Activated CD4-positive, alpha-beta memory T cell treated with anti-CD3 and anti-CD28 coated beads, Interleukin-2, amount 10 ng/mL, durations not matched to agents 7 days and 5 days (primary cell): ENCODE measurements around the gene TSPAN3. TPM values are rescaled to one million over a fixed set of nuclear protein-coding genes. Genes with fewer than 3 reads are reported as not detected.

Source experiments
- CTCF ChIA-PET: fragments of 350-600 bp; sonication (Branson Sonifier 250); formaldehyde crosslinking; loops from one replicate; lab custom pipeline; 2021; ENCODE audit warnings: antibody characterized with exemption, inconsistent platforms; lab: Charles Lee
- POLR2A ChIA-PET: fragments of 350-600 bp; sonication (Branson Sonifier 250); formaldehyde crosslinking; loops from one replicate; lab custom pipeline; 2021; ENCODE audit warnings: antibody characterized with exemption; lab: Charles Lee
- DNase-seq: peaks from one replicate; pipeline ENCODE4 v3.0.0-alpha.2; 2020
- H3K27ac Mint-ChIP-seq: one replicate; pipeline ENCODE4 v1.8.0; 2021; ENCODE audit warnings: mild to moderate bottlenecking, mixed read lengths
- H3K27me3 Mint-ChIP-seq: one replicate; pipeline ENCODE4 v1.8.0; 2021; ENCODE audit warnings: mixed read lengths
- H3K36me3 Mint-ChIP-seq: one replicate; pipeline ENCODE4 v1.8.0; 2021; ENCODE audit warnings: low read depth, mixed read lengths
- H3K4me1 Mint-ChIP-seq: one replicate; pipeline ENCODE4 v1.8.0; 2021; ENCODE audit warnings: mixed read lengths
- H3K4me3 Mint-ChIP-seq: one replicate; pipeline ENCODE4 v1.8.0; 2021; ENCODE audit warnings: mild to moderate bottlenecking, mixed read lengths
- H3K9me3 Mint-ChIP-seq: one replicate; pipeline ENCODE4 v1.8.0; 2021; ENCODE audit warnings: mixed read lengths
- total RNA-seq, 2 experiments: library from RNA; stranded (reverse); gene quantifications; one replicate each; pipeline ENCODE4 v1.2.3, GENCODE V29; 2021

The TSPAN3 gene
- total RNA-seq, 2 experiments from 2014 or later: 12.4 to 13.9 TPM

- peak overlapping the region; percentile 57 for H3K4me3 Mint-ChIP-seq
- H3K9me3 Mint-ChIP-seq: no peaks in the 10 kb centered on the region
- ChIA-PET CTCF (interaction anchor here (1.0 to 1.9 kb wide), 10 partner anchors 8 to 80 kb away, joined by 3 to 16 read pairs (median 6); partner anchors contain the start of gene PSTPIP1), POLR2A (interaction anchor here (0.7 to 3.9 kb wide), 10 partner anchors 9 to 521 kb away, joined by 3 to 59 read pairs (median 5); partner anchors contain the start of gene PSTPIP1)
- DNase-seq: peak; percentile 73
- peaks cover 78% of the 10 kb centered on the region for H3K4me1 Mint-ChIP-seq
- H3K27me3 Mint-ChIP-seq: no peaks in the 10 kb centered on the region
- H3K27ac Mint-ChIP-seq: peak overlapping the region; percentile 99
- H3K36me3 Mint-ChIP-seq: peaks cover 82% of the 10 kb centered on the region
Observed at GRCh38 chr15:77021803-77022381, 49.0 kb downstream of the TSPAN3 start.

DNA sequence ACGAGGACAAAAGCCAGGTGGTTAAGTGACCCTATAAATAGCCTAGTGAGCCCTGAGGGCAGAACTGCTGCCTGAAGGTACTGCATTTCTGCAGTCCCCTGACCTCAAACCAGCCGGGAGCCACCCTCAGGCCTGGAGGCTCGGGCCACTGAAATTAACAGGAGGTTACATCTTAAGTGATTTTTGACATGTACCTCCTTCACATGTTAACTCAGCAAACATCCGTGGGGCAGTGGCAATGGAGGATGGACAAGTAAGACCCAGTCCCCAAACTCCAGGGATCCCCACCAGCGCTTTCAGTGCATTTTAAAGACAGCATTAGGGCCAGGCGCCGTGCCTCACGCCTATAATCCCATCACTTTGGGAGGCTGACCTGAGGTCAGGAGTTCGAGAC lies 49.8 kb downstream of the TSPAN3 start:
- POLR2A ChIA-PET: interaction anchor here (1.0 to 3.9 kb wide), 4 partner anchors 8 to 34 kb away, joined by 6 to 59 read pairs (median 28); partner anchors contain the start of gene PSTPIP1
- peaks cover 74% of the 10 kb centered on the region for H3K36me3 Mint-ChIP-seq
- no peak for DNase-seq

DNA sequence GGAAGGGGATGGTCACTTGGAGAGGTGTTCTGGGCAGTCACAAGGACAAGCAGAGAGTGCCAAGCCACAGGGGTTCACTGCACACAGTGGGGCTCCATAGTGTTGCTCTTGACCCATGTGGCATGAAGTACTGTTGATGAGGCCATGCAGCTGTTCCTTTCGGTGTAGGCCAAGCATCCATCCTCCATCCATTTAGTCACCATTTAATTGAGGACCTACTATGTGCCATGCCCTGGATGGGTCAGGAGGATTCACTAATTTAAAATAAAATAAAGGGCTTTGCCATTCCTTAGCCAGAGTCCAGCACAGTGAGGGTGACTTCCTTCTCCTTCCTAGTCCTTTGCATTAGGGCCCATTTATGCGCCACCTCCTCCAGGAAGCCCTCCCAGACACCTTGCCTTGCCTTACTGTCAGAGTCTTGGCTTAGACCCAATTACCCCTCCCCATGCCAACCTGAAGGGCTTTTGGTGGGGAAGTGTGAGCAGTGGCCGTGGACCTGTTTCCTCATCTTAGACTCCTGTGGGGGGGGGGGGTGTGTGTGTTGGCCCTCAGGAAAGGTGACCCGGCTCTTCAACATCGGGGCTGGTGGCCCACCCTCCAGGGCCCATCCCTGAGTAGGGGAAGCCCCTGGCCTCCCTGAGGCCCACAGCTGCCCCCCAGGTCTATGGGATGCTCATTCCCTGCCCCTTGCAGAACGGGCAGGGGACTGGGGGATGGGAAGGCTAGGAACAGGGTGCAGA lies 50.4 kb downstream of the TSPAN3 start:
- Mint-ChIP-seq H3K27me3 (no peaks in the 10 kb centered on the region), H3K27ac (peak overlapping the region; percentile 99), H3K4me1 (peaks cover 84% of the 10 kb centered on the region), H3K36me3 (peaks cover 69% of the 10 kb centered on the region), H3K4me3 (no peak overlapping the region), H3K9me3 (no peaks in the 10 kb centered on the region)
- POLR2A ChIA-PET: interaction anchor here (1.0 to 8.5 kb wide), 3 partner anchors 14 to 24 kb away, joined by 4 to 188 read pairs (median 59); partner anchors contain the start of gene PSTPIP1
- no peak for DNase-seq
- CTCF ChIA-PET: interaction anchor here (1.2 kb wide), 1 partner anchor 46 kb away, joined by 3 read pairs; no protein-coding TSS in a partner anchor

More for the DNA sequence above, 49.8 kb downstream of the TSPAN3 start:
- peaks cover 79% of the 10 kb centered on the region for H3K4me1 Mint-ChIP-seq
- H3K4me3 Mint-ChIP-seq: peak overlapping the region; percentile 57
- no peaks in the 10 kb centered on the region for H3K9me3 Mint-ChIP-seq
- H3K27me3 Mint-ChIP-seq: no peaks in the 10 kb centered on the region
- H3K27ac Mint-ChIP-seq: peak overlapping the region; percentile 99
- CTCF ChIA-PET: interaction anchor here (1.8 kb wide), 1 partner anchor 47 kb away, joined by 16 read pairs; no protein-coding TSS in a partner anchor

DNA sequence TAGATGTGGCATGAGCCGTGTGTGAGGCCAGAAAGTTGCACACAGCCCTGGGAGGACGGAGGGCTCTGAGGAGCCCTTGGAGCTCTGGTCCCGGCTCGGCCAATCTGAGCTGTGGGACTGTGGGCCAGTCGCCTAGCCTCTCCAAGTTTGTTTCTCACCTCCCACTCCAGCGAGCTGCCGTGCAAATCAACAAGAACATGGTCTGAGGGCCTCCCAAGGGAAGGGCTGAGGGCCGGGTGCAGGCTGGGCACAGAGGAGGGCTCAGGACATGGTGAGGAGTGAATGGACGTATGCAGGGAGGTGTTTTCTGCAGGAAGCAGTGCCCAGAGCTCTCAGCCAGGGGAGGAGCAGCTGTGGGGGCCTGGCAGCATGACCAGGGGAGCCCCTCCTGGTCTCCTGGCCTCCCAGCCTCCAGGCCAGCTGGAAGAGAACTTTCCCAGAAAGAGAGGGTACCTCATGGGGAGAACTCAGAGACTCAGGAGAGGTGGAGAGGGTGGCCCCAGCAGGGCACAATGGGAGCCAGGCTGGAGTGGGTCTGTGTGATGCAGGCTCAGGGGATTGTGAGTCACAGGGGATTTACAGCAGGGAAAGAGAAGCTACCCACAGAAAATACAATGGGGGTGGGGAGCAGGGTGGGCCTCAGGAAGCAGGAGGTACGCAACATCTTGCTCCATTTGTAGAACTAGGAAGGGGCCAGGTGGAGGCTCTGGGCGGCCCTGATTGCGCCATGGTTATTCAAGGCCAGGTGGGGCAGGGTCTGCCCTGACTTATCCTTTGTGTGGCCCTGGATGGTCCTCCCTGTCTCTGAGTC lies 51.2 kb downstream of the TSPAN3 start:
- H3K4me1 Mint-ChIP-seq: peaks cover 92% of the 10 kb centered on the region
- peaks cover 70% of the 10 kb centered on the region for H3K36me3 Mint-ChIP-seq
- H3K27ac Mint-ChIP-seq: peak overlapping the region; percentile 99
- H3K27me3 Mint-ChIP-seq: no peaks in the 10 kb centered on the region
- no peak for DNase-seq
- H3K4me3 Mint-ChIP-seq: no peak overlapping the region
- ChIA-PET CTCF (interaction anchor here (1.2 kb wide), 1 partner anchor 46 kb away, joined by 3 read pairs; no protein-coding TSS in a partner anchor), POLR2A (interaction anchor here (1.0 to 8.5 kb wide), 3 partner anchors 13 to 32 kb away, joined by 4 to 188 read pairs (median 4); partner anchors contain the start of gene PSTPIP1)
- no peaks in the 10 kb centered on the region for H3K9me3 Mint-ChIP-seq

DNA sequence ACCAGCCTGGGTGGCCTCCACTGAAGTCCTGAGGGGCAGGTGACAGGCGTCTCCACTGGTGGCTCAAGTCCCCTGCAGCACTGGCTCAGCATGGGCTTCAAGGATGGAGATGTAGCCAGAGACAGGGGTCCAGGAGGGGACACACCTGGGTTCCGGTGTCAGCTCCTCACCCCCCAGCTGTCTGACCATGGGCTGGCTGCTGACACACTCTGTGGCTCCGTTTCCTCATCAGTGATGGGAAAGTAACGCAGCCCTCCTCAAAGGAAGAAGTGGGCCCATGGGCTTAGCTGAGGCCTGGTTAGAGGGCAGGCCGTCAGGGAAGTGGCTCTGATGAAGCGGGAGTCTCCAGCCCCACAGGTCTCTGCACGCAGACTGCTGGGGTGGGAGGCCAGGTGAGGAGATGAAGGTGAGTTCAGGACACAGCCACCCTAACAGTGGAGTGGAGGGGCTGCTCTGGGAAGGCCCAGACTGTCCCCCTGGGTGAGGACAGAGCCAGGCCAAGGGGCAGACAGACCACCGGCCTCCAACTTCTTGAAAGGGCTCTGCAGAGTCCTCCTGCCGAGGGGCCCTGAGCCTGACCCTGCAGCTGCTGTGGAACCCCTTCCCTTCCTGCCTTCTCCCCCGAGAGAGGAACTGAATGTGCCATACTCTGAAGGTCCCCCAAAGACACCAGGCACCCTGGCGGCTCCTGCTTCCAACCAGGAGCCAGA lies 52.0 kb downstream of the TSPAN3 start:
- no peak overlapping the region for H3K4me3 Mint-ChIP-seq
- H3K9me3 Mint-ChIP-seq: no peaks in the 10 kb centered on the region
- H3K36me3 Mint-ChIP-seq: peaks cover 68% of the 10 kb centered on the region
- H3K27me3 Mint-ChIP-seq: no peaks in the 10 kb centered on the region
- no peak for DNase-seq
- ChIA-PET CTCF (interaction anchor here (1.2 kb wide), 1 partner anchor 45 kb away, joined by 3 read pairs; no protein-coding TSS in a partner anchor), POLR2A (interaction anchor here (1.3 to 8.5 kb wide), 2 partner anchors 22 to 31 kb away, joined by 4 to 188 read pairs; partner anchors contain the start of gene PSTPIP1)
- H3K4me1 Mint-ChIP-seq: peaks cover 95% of the 10 kb centered on the region
- peak overlapping the region; percentile 99 for H3K27ac Mint-ChIP-seq

DNA sequence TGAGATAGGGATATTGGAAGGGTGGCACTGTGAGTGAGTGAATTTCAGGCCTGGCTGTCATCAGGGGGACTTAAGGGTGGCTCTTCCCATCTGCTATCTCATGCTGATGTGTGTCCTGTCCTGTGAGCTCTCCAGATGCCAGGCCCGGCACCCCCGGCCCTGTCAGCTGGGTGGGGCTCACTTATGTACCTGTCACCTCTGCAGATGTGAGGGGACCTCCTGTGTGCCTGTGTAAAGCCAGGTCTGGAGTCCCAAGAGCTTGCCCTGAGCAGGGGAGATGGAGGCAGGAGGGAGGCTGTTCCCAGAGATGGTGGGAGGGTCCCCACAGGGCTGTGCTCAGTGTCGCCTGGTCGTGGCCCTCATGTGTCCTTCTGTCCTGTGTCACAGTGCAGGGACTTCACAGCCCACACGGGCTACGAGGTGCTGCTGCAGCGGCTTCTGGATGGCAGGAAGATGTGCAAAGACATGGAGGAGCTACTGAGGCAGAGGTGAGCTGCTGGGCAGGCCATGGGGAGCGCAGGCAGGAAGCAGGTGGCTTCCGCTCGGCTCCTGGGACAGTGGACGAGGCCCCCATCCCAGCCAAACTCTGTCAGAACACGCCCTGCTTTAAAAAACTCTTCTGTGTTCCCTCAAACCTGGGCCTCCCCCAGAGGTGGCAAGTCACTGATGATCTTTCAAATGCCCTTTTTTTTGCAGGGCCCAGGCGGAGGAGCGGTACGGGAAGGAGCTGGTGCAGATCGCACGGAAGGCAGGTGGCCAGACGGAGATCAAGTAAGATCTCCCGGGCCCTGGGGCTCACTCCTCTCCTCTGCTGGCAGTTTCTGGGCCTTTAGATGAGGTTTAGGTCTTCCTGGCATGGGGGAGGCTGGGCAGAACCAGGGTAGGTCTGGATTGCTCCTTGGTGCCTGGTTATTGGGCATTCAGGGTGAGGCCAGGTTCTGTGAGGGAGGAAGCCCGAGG lies 52.9 kb downstream of the TSPAN3 start:
- CTCF ChIA-PET: interaction anchor here (1.4 kb wide), 1 partner anchor 32 kb away, joined by 4 read pairs; no protein-coding TSS in a partner anchor
- H3K27ac Mint-ChIP-seq: peak overlapping the region; percentile 99
- no peak for DNase-seq
- no peaks in the 10 kb centered on the region for H3K9me3 Mint-ChIP-seq
- H3K4me3 Mint-ChIP-seq: no peak overlapping the region
- H3K36me3 Mint-ChIP-seq: peaks cover 65% of the 10 kb centered on the region
- peaks cover 95% of the 10 kb centered on the region for H3K4me1 Mint-ChIP-seq
- no peaks in the 10 kb centered on the region for H3K27me3 Mint-ChIP-seq
- POLR2A ChIA-PET: interaction anchor here (1.3 to 8.5 kb wide), 2 partner anchors 21 to 30 kb away, joined by 4 to 188 read pairs; partner anchors contain the start of gene PSTPIP1

DNA sequence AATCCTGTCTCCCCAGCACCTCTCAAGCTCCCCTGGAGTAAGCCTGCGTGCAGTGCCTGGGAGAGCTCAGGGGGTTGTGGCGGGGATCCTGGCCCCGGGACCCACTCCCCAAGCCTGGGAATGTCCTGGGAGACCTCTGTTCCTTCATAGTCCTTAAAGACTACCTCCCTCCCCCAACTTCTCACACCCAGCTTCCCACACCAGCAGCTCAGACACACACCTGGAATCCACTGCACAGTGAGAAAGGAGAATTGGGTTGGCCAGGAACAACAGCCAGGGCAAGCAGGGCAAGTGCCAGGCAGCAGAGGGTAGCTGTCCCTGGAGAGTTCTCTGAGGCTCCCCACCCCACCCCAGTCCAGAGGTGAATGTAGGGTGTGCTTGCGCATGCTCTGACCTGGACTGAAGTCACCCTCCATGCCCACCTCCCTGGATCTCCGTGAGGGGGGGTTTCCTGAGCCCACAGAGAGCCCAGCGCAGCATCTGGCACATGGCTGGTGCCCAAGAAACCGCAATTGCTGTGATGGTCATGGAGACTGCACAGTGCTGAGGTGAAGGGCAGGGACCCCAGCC lies 53.7 kb downstream of the TSPAN3 start:
- Mint-ChIP-seq H3K36me3 (peaks cover 64% of the 10 kb centered on the region), H3K4me3 (no peak overlapping the region)
- CTCF ChIA-PET: interaction anchor here (1.4 kb wide), 1 partner anchor 31 kb away, joined by 4 read pairs; no protein-coding TSS in a partner anchor

GRCh38 chr15:77016321-77016695 lies 54.6 kb downstream of the TSPAN3 start:
- Mint-ChIP-seq H3K36me3 (peaks cover 61% of the 10 kb centered on the region), H3K27ac (no peak overlapping the region), H3K4me3 (no peak overlapping the region)

More for the DNA sequence above, 53.7 kb downstream of the TSPAN3 start:
- H3K27ac Mint-ChIP-seq: peak overlapping the region; percentile 99
- H3K4me1 Mint-ChIP-seq: peaks cover 94% of the 10 kb centered on the region
- DNase-seq: no peak
- H3K9me3 Mint-ChIP-seq: no peaks in the 10 kb centered on the region
- POLR2A ChIA-PET: interaction anchor here (1.0 to 8.5 kb wide), 2 partner anchors 13 to 20 kb away, joined by 4 to 188 read pairs; partner anchors contain the start of gene PSTPIP1
- H3K27me3 Mint-ChIP-seq: no peaks in the 10 kb centered on the region

DNA sequence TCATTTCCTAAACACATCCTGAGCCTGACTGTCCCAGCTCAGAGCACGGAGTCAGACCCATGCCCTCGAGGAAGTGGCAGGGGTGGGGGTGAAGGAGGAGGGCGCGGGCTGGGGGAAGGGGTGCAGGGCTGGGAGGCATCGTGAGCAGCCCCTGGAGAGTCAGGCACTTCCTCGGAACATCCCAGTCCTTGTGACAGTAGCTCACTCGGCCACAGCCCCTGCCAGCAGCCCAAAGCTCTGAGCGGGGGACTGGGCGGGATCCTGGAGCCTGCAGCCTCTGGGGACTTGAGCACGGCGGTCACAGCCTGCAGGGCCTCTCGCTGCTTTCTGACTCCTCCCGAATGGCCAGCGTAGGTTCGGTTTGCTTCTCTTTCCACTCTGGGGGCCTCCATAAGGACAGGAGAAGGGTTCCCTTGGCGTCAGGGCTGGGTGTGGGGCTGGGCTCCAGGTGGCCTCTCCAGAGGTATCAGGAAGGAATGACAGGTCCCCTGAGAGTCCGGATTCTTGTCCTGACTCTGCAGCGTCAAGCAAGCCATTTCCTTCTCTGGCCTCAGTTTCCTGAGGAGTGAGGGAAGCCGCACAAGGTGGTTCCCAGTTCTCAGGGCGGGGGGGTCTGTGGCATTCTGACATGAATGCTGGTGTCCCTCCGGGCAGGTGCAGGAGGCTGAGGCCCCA lies 55.1 kb downstream of the TSPAN3 start:
- Mint-ChIP-seq H3K4me3 (no peak overlapping the region), H3K4me1 (peaks cover 94% of the 10 kb centered on the region), H3K36me3 (peaks cover 62% of the 10 kb centered on the region), H3K27me3 (no peaks in the 10 kb centered on the region), H3K9me3 (no peaks in the 10 kb centered on the region), H3K27ac (peak overlapping the region; percentile 96)
- ChIA-PET CTCF (interaction anchor here (1.4 kb wide), 1 partner anchor 20 kb away, joined by 4 read pairs; the partner anchor contains the start of gene PSTPIP1), POLR2A (interaction anchor here (0.8 to 8.5 kb wide), 6 partner anchors 9 to 28 kb away, joined by 3 to 188 read pairs (median 4); partner anchors contain the start of gene PSTPIP1)
- no peak for DNase-seq

More at GRCh38 chr15:77016321-77016695, 54.6 kb downstream of the TSPAN3 start:
- POLR2A ChIA-PET: interaction anchor here (0.8 to 8.5 kb wide), 5 partner anchors 8 to 19 kb away, joined by 3 to 188 read pairs (median 3); partner anchors contain the start of gene PSTPIP1
- Mint-ChIP-seq H3K9me3 (no peaks in the 10 kb centered on the region), H3K27me3 (no peaks in the 10 kb centered on the region), H3K4me1 (peaks cover 94% of the 10 kb centered on the region)
- CTCF ChIA-PET: interaction anchor here (1.4 kb wide), 1 partner anchor 21 kb away, joined by 4 read pairs; the partner anchor contains the start of gene PSTPIP1
- no peak for DNase-seq
